HG02759 (cell line): Measurements from ENCODE around the gene TOP3A.
A peak's percentile ranks its signal among the peaks of the same experiment; 100 is the strongest.
"Not testable (repeated sequence)": the region's sequence is repeated elsewhere in the genome, so short reads cannot be mapped to it uniquely, and the experiment has no call there.

Experiments used
- ATAC-seq: cut with Tn5 transposase; IDR thresholded peaks from one replicate; pipeline ENCODE4 v1.9.1; 2021; ENCODE audit warnings: mild to moderate bottlenecking, moderate library complexity; ENCODE audit not compliant: unreplicated experiment

Gene TOP3A

GRCh38 chr17:18323507-18324139, 8.8 kb upstream of the TOP3A start:
- ATAC-seq = no peak

GRCh38 chr17:18323007-18323406, 8.2 kb upstream of the TOP3A start:
- ATAC-seq = no peak

GRCh38 chr17:18322522-18322921, 7.7 kb upstream of the TOP3A start:
- ATAC-seq = no peak

- ATAC-seq = no peak
These were observed 6.5 kb upstream of the TOP3A start for GRCh38 chr17:18321309-18321708.

- ATAC-seq = no peak
These were observed 5.5 kb upstream of the TOP3A start for GRCh38 chr17:18320301-18320700.

GRCh38 chr17:18319604-18320256, 4.9 kb upstream of the TOP3A start:
- no peak for ATAC-seq

GRCh38 chr17:18318771-18319450, 4.1 kb upstream of the TOP3A start:
- no peak for ATAC-seq

GRCh38 chr17:18318117-18318516, 3.3 kb upstream of the TOP3A start:
- no peak for ATAC-seq

- no peak for ATAC-seq
These were observed 1.2 kb upstream of the TOP3A start for GRCh38 chr17:18315961-18316360.

- ATAC-seq = peak; percentile 2
These were observed 748 bp upstream of the TOP3A start for GRCh38 chr17:18315562-18315922.

GRCh38 chr17:18314059-18314730, 599 bp downstream of the TOP3A start:
- no peak for ATAC-seq

GRCh38 chr17:18309202-18309601, 5.6 kb downstream of the TOP3A start:
- ATAC-seq = no peak

- not testable (repeated sequence) for ATAC-seq
These were observed 11.6 kb downstream of the TOP3A start for GRCh38 chr17:18303206-18303605.

- ATAC-seq = no peak
These were observed 13.9 kb downstream of the TOP3A start for GRCh38 chr17:18300725-18301480.

- not testable (repeated sequence) for ATAC-seq
These were observed 16.7 kb downstream of the TOP3A start for GRCh38 chr17:18298061-18298460.

- no peak for ATAC-seq
These were observed 22.9 kb downstream of the TOP3A start for GRCh38 chr17:18291718-18292540.

- no peak for ATAC-seq
These were observed 29.5 kb downstream of the TOP3A start for GRCh38 chr17:18285296-18285695.

GRCh38 chr17:18281788-18282187, 33.0 kb downstream of the TOP3A start:
- no peak for ATAC-seq

GRCh38 chr17:18280766-18281371, 33.9 kb downstream of the TOP3A start:
- no peak for ATAC-seq

- ATAC-seq = no peak
These were observed 34.5 kb downstream of the TOP3A start for GRCh38 chr17:18280249-18280648.
